Activated T-helper 1 cell treated with anti-CD3 and anti-CD28 coated beads, Interleukin-12 subunit alpha, Interleukin-12 subunit beta, Interleukin-2, Interleukin-4 antibody, amounts not matched to agents 30 ng/mL and 10 ng/mL and 1 ng/mL, durations not matched to agents 14 hours and 24 hours and 36 hours (primary cell): ENCODE measurements around the gene CADPS2. TPM values are rescaled to one million over a fixed set of nuclear protein-coding genes. Genes with fewer than 3 reads are reported as not detected.

ENCODE experiments used
- DNase-seq: peaks from one replicate; pipeline ENCODE4 v3.0.0; 2021; ENCODE audit warnings: low spot score
- H3K27ac Mint-ChIP-seq: one replicate; pipeline ENCODE4 v1.8.0; 2021; ENCODE audit warnings: mild to moderate bottlenecking, mixed read lengths
- H3K27me3 Mint-ChIP-seq: one replicate; pipeline ENCODE4 v1.8.0; 2022; ENCODE audit warnings: mild to moderate bottlenecking, moderate library complexity, mixed read lengths; ENCODE audit not compliant: insufficient read depth
- H3K36me3 Mint-ChIP-seq: one replicate; pipeline ENCODE4 v1.8.0; 2021; ENCODE audit warnings: low read depth, mixed read lengths
- H3K4me1 Mint-ChIP-seq: one replicate; pipeline ENCODE4 v1.8.0; 2021; ENCODE audit warnings: low read depth, mixed read lengths
- H3K4me3 Mint-ChIP-seq: one replicate; pipeline ENCODE4 v1.8.0; 2021; ENCODE audit warnings: mild to moderate bottlenecking, moderate library complexity, mixed read lengths
- H3K9me3 Mint-ChIP-seq: one replicate; pipeline ENCODE4 v1.8.0; 2021; ENCODE audit warnings: mixed read lengths
- intact Hi-C: fragments of 100-400 bp; cut with micrococcal nuclease; formaldehyde crosslinking; loops from one replicate; pipeline ENCODE4 v1.15.1; 2024
- total RNA-seq: library from RNA; stranded (reverse); gene quantifications from 2 replicates; pipeline ENCODE4 v1.2.3, GENCODE V29; 2022

CADPS2 gene
- total RNA-seq, 1 donor from 2014 or later, result not detected

DNA sequence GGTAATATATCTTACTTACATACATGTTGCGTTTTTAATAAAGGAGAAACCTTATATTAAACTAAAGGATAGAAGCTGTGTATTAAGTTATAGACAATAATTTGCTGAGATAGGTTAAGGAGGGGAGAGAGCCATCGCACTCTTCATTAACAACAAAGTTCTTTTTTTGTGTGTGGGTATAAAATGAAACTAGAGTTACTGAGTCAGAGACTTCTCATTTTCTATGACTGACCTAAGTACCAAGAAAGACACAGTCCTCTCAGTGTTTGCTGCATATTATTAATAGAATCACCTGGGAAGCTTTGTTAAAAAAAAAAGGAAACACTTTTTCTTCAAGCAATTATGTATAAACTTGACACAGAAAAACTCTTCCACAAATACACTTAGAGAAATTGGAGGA lies 613.1 kb downstream of the CADPS2 start:
- Mint-ChIP-seq H3K27me3 (peaks cover 1% of the 10 kb centered on the region), H3K4me3 (no peak overlapping the region), H3K27ac (no peak overlapping the region), H3K9me3 (no peaks in the 10 kb centered on the region), H3K36me3 (no peaks in the 10 kb centered on the region), H3K4me1 (no peaks in the 10 kb centered on the region)
- no peak for DNase-seq
- intact Hi-C loops, result no loop called here

DNA sequence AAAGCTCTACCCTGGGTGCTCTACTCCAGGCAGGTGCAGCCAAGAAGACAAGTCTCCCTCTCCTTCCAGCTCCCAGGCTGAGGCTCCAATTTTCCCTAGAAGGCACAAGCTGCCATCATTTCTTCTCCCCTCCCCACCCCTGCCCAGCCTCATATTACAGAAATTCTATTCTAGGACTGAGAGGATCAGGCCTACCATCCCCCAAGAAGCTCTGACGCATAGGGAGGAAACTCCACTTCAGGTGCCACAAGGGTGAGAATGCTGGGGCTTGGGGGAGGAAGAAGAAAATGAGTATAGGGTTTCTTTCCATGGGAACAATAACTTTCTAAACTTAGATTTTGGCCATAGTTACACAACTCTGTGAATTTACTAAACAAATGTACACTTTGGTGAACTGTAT lies 617.0 kb downstream of the CADPS2 start:
- no peaks in the 10 kb centered on the region for H3K36me3 Mint-ChIP-seq
- H3K27ac Mint-ChIP-seq, result no peak overlapping the region
- intact Hi-C loops, result no loop called here
- no peaks in the 10 kb centered on the region for H3K27me3 Mint-ChIP-seq
- DNase-seq, result no peak
- H3K4me1 Mint-ChIP-seq, result no peaks in the 10 kb centered on the region
- H3K4me3 Mint-ChIP-seq, result no peak overlapping the region
- H3K9me3 Mint-ChIP-seq, result no peaks in the 10 kb centered on the region

Other genes starting within 250 kb of the CADPS2 start
- not detected in 2 replicates for gene RNF133, start 187.3 kb downstream of the CADPS2 start, total RNA-seq
- gene RNF148, start 183.5 kb downstream of the CADPS2 start, total RNA-seq, result not detected in 2 replicates
- gene TAS2R16, start 109.2 kb upstream of the CADPS2 start, total RNA-seq, result not detected in 2 replicates